Neuronal stem cell (in vitro differentiated cells): ENCODE data around the gene ARMH4.

ENCODE experiments used
- DNase-seq: peaks from one replicate; pipeline ENCODE4 v3.0.0-alpha.2; 2013; ENCODE audit warnings: low spot score
- H2AFZ ChIP-seq: one replicate; pipeline ENCODE4 v1.6.1; 2013; ENCODE audit warnings: mild to moderate bottlenecking, low read length, inconsistent platforms
- H2AK5ac ChIP-seq: 2 replicates; pipeline ENCODE4 v1.6.1; 2013; ENCODE audit warnings: low read depth, mild to moderate bottlenecking, inconsistent platforms, low read length, moderate library complexity, mixed read lengths
- H2BK120ac ChIP-seq: 2 replicates; pipeline ENCODE4 v1.6.1; 2013; ENCODE audit warnings: low read depth, mild to moderate bottlenecking, inconsistent platforms, low read length, moderate library complexity, mixed read lengths
- H2BK12ac ChIP-seq: one replicate; pipeline ENCODE4 v1.6.1; 2013; ENCODE audit warnings: low read length, inconsistent platforms
- H2BK15ac ChIP-seq: 2 replicates; pipeline ENCODE4 v1.6.1; 2013; ENCODE audit warnings: mild to moderate bottlenecking, low read length, inconsistent platforms, mixed read lengths
- H2BK5ac ChIP-seq: one replicate; pipeline ENCODE4 v1.6.1; 2013; ENCODE audit warnings: inconsistent platforms, mild to moderate bottlenecking, low read length, moderate library complexity
- H3K14ac ChIP-seq: one replicate; pipeline ENCODE4 v1.6.1; 2013; ENCODE audit warnings: low read length, inconsistent platforms
- H3K18ac ChIP-seq: 2 replicates; pipeline ENCODE4 v1.6.1; 2013; ENCODE audit warnings: low read length, inconsistent platforms
- H3K23ac ChIP-seq: 2 replicates; pipeline ENCODE4 v1.6.1; 2013; ENCODE audit warnings: low read depth, mild to moderate bottlenecking, mixed read lengths, low read length, inconsistent platforms; ENCODE audit not compliant: poor library complexity
- H3K27ac ChIP-seq: replicated peaks from 3 replicates; pipeline ENCODE4 v1.5.1; 2013; ENCODE audit warnings: low read length, inconsistent platforms
- H3K27me3 ChIP-seq, 3 experiments: 2 replicates each; pipeline ENCODE4 v1.6.1; 2013; ENCODE audit warnings: low read length in 3 of 3, mild to moderate bottlenecking in 2 of 3, inconsistent platforms in 1 of 3, low read depth in 1 of 3, mixed read lengths in 1 of 3, moderate library complexity in 1 of 3; ENCODE audit not compliant: control insufficient read depth in 3 of 3, insufficient read depth in 3 of 3
- H3K36me3 ChIP-seq, 2 donors: replicated peaks in 1 of 2; 2 replicates each; pipeline ENCODE4 v1.6.1; 2013; ENCODE audit warnings: low read length in 2 of 2; ENCODE audit not compliant: control insufficient read depth in 2 of 2, insufficient read depth in 2 of 2
- H3K4ac ChIP-seq: 2 replicates; pipeline ENCODE4 v1.6.1; 2013; ENCODE audit warnings: inconsistent platforms, mild to moderate bottlenecking, low read length, moderate library complexity
- H3K4me1 ChIP-seq, 2 donors: 1 replicate in 1 of 2; 2 replicates in 1 of 2; pipeline ENCODE4 v1.6.1; 2013; ENCODE audit warnings: low read length in 2 of 2, low read depth in 1 of 2; ENCODE audit not compliant: control insufficient read depth in 2 of 2, insufficient read depth in 1 of 2
- H3K4me2 ChIP-seq: one replicate; pipeline ENCODE4 v1.6.1; 2013; ENCODE audit warnings: mild to moderate bottlenecking, low read length, inconsistent platforms; ENCODE audit not compliant: insufficient read depth, poor library complexity, severe bottlenecking
- H3K4me3 ChIP-seq, 2 donors: 2 replicates each; pipeline ENCODE4 v1.5.1; 2013; ENCODE audit warnings: low read length in 2 of 2, mild to moderate bottlenecking in 2 of 2, inconsistent platforms in 1 of 2, moderate library complexity in 1 of 2
- H3K79me1 ChIP-seq: one replicate; pipeline ENCODE4 v1.6.1; 2013; ENCODE audit warnings: low read depth, mild to moderate bottlenecking, inconsistent platforms, low read length, moderate library complexity
- H3K9ac ChIP-seq: one replicate; pipeline ENCODE4 v1.6.1; 2013; ENCODE audit warnings: mild to moderate bottlenecking, low read depth, low read length, inconsistent platforms; ENCODE audit not compliant: poor library complexity
- H3K9me3 ChIP-seq, 2 donors: replicated peaks in 1 of 2; 2 replicates each; pipeline versions ENCODE3 to v1.6.1; 2013; ENCODE audit warnings: low read length in 2 of 2, mild to moderate bottlenecking in 2 of 2, inconsistent platforms in 1 of 2, low read depth in 1 of 2, mixed read lengths in 1 of 2, moderate library complexity in 1 of 2; ENCODE audit not compliant: control insufficient read depth in 2 of 2, insufficient read depth in 1 of 2
- H4K8ac ChIP-seq: one replicate; pipeline ENCODE4 v1.6.1; 2013; ENCODE audit warnings: low read depth, mild to moderate bottlenecking, inconsistent platforms, low read length, moderate library complexity
- H4K91ac ChIP-seq: one replicate; pipeline ENCODE4 v1.6.1; 2013; ENCODE audit warnings: low read length, low read depth, mild to moderate bottlenecking, inconsistent platforms; ENCODE audit not compliant: poor library complexity
- WGBS, 2 donors: extraction: QIAGEN DNeasy Blood & Tissue Kit; methylation state at CpG; one replicate each; pipeline ENCODE4 v1.1.7; 2013; ENCODE audit warnings: missing lambda C conversion rate in 2 of 2, mixed read lengths in 1 of 2; ENCODE audit not compliant: insufficient read length in 2 of 2, insufficient replicate concordance in 1 of 2; ENCODE audit errors: extremely low coverage in 2 of 2; 5-methylcytosine and 5-hydroxymethylcytosine counted together

Gene ARMH4

GRCh38 chr14:58077621-58078020, 74.4 kb downstream of the ARMH4 start:
- no peak overlapping the region for H3K14ac ChIP-seq
- H3K27me3 ChIP-seq: no peaks in the 10 kb centered on the region
- H3K23ac ChIP-seq: no peak overlapping the region
- H3K4me3 ChIP-seq: no peak overlapping the region
- no peak overlapping the region for H3K27ac ChIP-seq
- no peak overlapping the region for H4K8ac ChIP-seq
- no peak overlapping the region for H2AK5ac ChIP-seq
- H2BK5ac ChIP-seq: no peak overlapping the region
- H3K18ac ChIP-seq: no peak overlapping the region
- no peak for DNase-seq
- H2BK120ac ChIP-seq: no peak overlapping the region
- H3K4me1 ChIP-seq: peaks cover 0 to 4% of the 10 kb centered on the region in 2 donors
- H3K9ac ChIP-seq: no peak overlapping the region
- no peak overlapping the region for H3K4me2 ChIP-seq
- no peaks in the 10 kb centered on the region for H3K36me3 ChIP-seq
- no peak overlapping the region for H2BK15ac ChIP-seq
- no peak overlapping the region for H2AFZ ChIP-seq
- no peak overlapping the region for H3K4ac ChIP-seq
- no peaks in the 10 kb centered on the region for H3K9me3 ChIP-seq
- no CpG with 5 or more reads among the region's 1 CpG for WGBS, 2 donors
- no peak overlapping the region for H4K91ac ChIP-seq
- no peak overlapping the region for H2BK12ac ChIP-seq
- H3K79me1 ChIP-seq: no peaks in the 10 kb centered on the region

GRCh38 chr14:58073516-58073915, 78.5 kb downstream of the ARMH4 start:
- H3K14ac ChIP-seq: no peak overlapping the region
- H3K27ac ChIP-seq: no peak overlapping the region
- H3K36me3 ChIP-seq: no peaks in the 10 kb centered on the region
- no peak overlapping the region for H2AFZ ChIP-seq
- H2BK15ac ChIP-seq: no peak overlapping the region
- H3K27me3 ChIP-seq: no peaks in the 10 kb centered on the region
- H3K79me1 ChIP-seq: no peaks in the 10 kb centered on the region
- no peak overlapping the region for H2BK5ac ChIP-seq
- H3K4me3 ChIP-seq: no peak overlapping the region
- no peak overlapping the region for H3K4me2 ChIP-seq
- H4K91ac ChIP-seq: no peak overlapping the region
- no peak overlapping the region for H3K9ac ChIP-seq
- no peaks in the 10 kb centered on the region for H3K9me3 ChIP-seq
- H4K8ac ChIP-seq: no peak overlapping the region
- DNase-seq: no peak
- H3K18ac ChIP-seq: no peak overlapping the region
- no CpG with 5 or more reads among the region's 3 CpGs for WGBS, 2 donors
- H3K4me1 ChIP-seq: peaks cover 0 to 4% of the 10 kb centered on the region in 2 donors
- no peak overlapping the region for H2BK120ac ChIP-seq
- no peak overlapping the region for H3K4ac ChIP-seq
- no peak overlapping the region for H2AK5ac ChIP-seq
- no peak overlapping the region for H3K23ac ChIP-seq
- H2BK12ac ChIP-seq: no peak overlapping the region

- H3K4me3 ChIP-seq: no peak overlapping the region
Measured at GRCh38 chr14:58072288-58073071, 79.5 kb downstream of the ARMH4 start.

GRCh38 chr14:58071341-58071740, 80.7 kb downstream of the ARMH4 start:
- Histone ChIP-seq H3K4me2 (no peak overlapping the region), H2BK5ac (no peak overlapping the region), H2AFZ (no peak overlapping the region), H2AK5ac (no peak overlapping the region), H2BK15ac (no peak overlapping the region), H3K23ac (no peak overlapping the region), H3K9ac (no peak overlapping the region), H4K8ac (no peak overlapping the region), H3K79me1 (no peaks in the 10 kb centered on the region), H3K36me3 (no peaks in the 10 kb centered on the region), H3K4me1 (no peaks in the 10 kb centered on the region), H3K27me3 (no peaks in the 10 kb centered on the region), H3K14ac (no peak overlapping the region), H4K91ac (no peak overlapping the region), H3K27ac (no peak overlapping the region), H3K4ac (no peak overlapping the region), H3K18ac (no peak overlapping the region), H2BK120ac (no peak overlapping the region), H3K9me3 (no peaks in the 10 kb centered on the region), H3K4me3 (no peak overlapping the region), H2BK12ac (no peak overlapping the region)
- no peak for DNase-seq
- no CpG with 5 or more reads among the region's 1 CpG for WGBS, 2 donors

More at GRCh38 chr14:58072288-58073071, 79.5 kb downstream of the ARMH4 start:
- Histone ChIP-seq H3K36me3 (no peaks in the 10 kb centered on the region), H3K9ac (no peak overlapping the region), H2BK120ac (no peak overlapping the region), H3K18ac (no peak overlapping the region), H3K27ac (no peak overlapping the region), H2BK12ac (no peak overlapping the region), H3K4me1 (no peaks in the 10 kb centered on the region), H3K14ac (no peak overlapping the region), H3K79me1 (no peaks in the 10 kb centered on the region), H3K4ac (no peak overlapping the region), H2AFZ (no peak overlapping the region), H3K9me3 (no peaks in the 10 kb centered on the region), H3K23ac (no peak overlapping the region), H2AK5ac (no peak overlapping the region), H3K27me3 (no peaks in the 10 kb centered on the region), H4K8ac (no peak overlapping the region), H4K91ac (no peak overlapping the region), H2BK5ac (no peak overlapping the region), H2BK15ac (no peak overlapping the region), H3K4me2 (no peak overlapping the region)
- DNase-seq: peak; percentile 70
- no CpG with 5 or more reads among the region's 17 CpGs for WGBS, 2 donors
